HEK293 (cell line): Measurements from ENCODE around the gene MEF2C.

Experiments
- CTCF ChIA-PET: fragments of 350-600 bp; formaldehyde crosslinking; extraction: SDS; loops from one replicate; lab custom pipeline; 2021; ENCODE audit warnings: antibody characterized with exemption; lab: Yijun Ruan, JAX
- POLR2A ChIA-PET: fragments of 300-600 bp; formaldehyde crosslinking; extraction: SDS; loops from one replicate; lab custom pipeline; 2020; ENCODE audit warnings: antibody characterized with exemption, inconsistent platforms; lab: Yijun Ruan, JAX
- H3K27ac ChIP-seq: fragments of 200-500 bp; sonication (Bioruptor generic); 2 replicates; pipeline ENCODE4 v1.5.1; 2014; ENCODE audit warnings: low read depth, low read length, control low read depth, inconsistent platforms; ENCODE audit errors: extremely low read depth
- H3K36me3 ChIP-seq, 2 experiments: fragments of 200-500 bp in 1 of 2; sonication (Bioruptor generic) in 1 of 2; 1 replicate in 1 of 2; 2 replicates in 1 of 2; pipeline ENCODE4 v1.5.1; 2014 to 2017; ENCODE audit warnings: inconsistent platforms in 2 of 2, low read length in 2 of 2; ENCODE audit not compliant: control insufficient read depth in 2 of 2, insufficient read depth in 1 of 2
- H3K4me1 ChIP-seq: fragments of 200-500 bp; sonication (Bioruptor generic); 2 replicates; pipeline ENCODE4 v1.5.1; 2014; ENCODE audit warnings: mild to moderate bottlenecking, low read length, inconsistent platforms; ENCODE audit not compliant: control insufficient read depth, insufficient read depth
- H3K4me3 ChIP-seq: 2 replicates; pipeline ENCODE4 v1.5.1; 2011; ENCODE audit warnings: low read depth, mild to moderate bottlenecking, control low read depth, low read length, moderate library complexity
- H3K9me3 ChIP-seq: fragments of 200-500 bp; sonication (Bioruptor generic); 2 replicates; pipeline ENCODE4 v1.5.1; 2014; ENCODE audit warnings: low read depth, low read length, inconsistent platforms; ENCODE audit not compliant: control insufficient read depth, insufficient read depth
- SP7 ChIP-seq: fragments of 450-650 bp; formaldehyde crosslinking; IDR thresholded peaks from 2 replicates; pipeline ENCODE4 v1.5.1; 2016; ENCODE audit warnings: missing biosample characterization, missing genetic modification characterization
- ZBTB1 ChIP-seq: fragments of 450-650 bp; formaldehyde crosslinking; IDR thresholded peaks from 2 replicates; pipeline ENCODE4 v1.5.1; 2016; ENCODE audit warnings: missing biosample characterization, missing genetic modification characterization
- ZBTB17 ChIP-seq: fragments of 450-650 bp; formaldehyde crosslinking; IDR thresholded peaks from 2 replicates; pipeline ENCODE4 v1.5.1; 2016; ENCODE audit warnings: missing biosample characterization, missing genetic modification characterization
- ZNF174 ChIP-seq: fragments of 450-650 bp; formaldehyde crosslinking; IDR thresholded peaks from 2 replicates; pipeline ENCODE4 v1.5.0; 2017; ENCODE audit warnings: missing biosample characterization, mild to moderate bottlenecking, missing genetic modification characterization
- ZNF302 ChIP-seq: fragments of 450-650 bp; formaldehyde crosslinking; IDR thresholded peaks from 2 replicates; pipeline ENCODE4 v1.5.1; 2016; ENCODE audit warnings: missing biosample characterization, missing genetic modification characterization, low read depth
- ZNF433 ChIP-seq: fragments of 450-650 bp; formaldehyde crosslinking; IDR thresholded peaks from 2 replicates; pipeline ENCODE4 v1.5.1; 2016; ENCODE audit warnings: missing biosample characterization, missing genetic modification characterization, low read depth
- ZNF513 ChIP-seq: fragments of 450-650 bp; IDR thresholded peaks from 2 replicates; pipeline ENCODE4 v1.5.1; 2018; ENCODE audit warnings: missing biosample characterization, missing genetic modification characterization
- ZNF580 ChIP-seq: fragments of 450-650 bp; formaldehyde crosslinking; IDR thresholded peaks from 2 replicates; pipeline ENCODE4 v1.5.1; 2016; ENCODE audit warnings: missing biosample characterization, missing genetic modification characterization
- ZNF645 ChIP-seq: fragments of 450-650 bp; formaldehyde crosslinking; IDR thresholded peaks from 2 replicates; pipeline ENCODE4; 2016; ENCODE audit warnings: missing biosample characterization, missing genetic modification characterization
- ZNF768 ChIP-seq: fragments of 450-650 bp; formaldehyde crosslinking; IDR thresholded peaks from 2 replicates; pipeline ENCODE4 v1.5.1; 2018; ENCODE audit warnings: missing biosample characterization, mild to moderate bottlenecking, missing genetic modification characterization
- ZNF830 ChIP-seq: fragments of 450-650 bp; IDR thresholded peaks from 2 replicates; pipeline ENCODE4 v1.5.0; 2018; ENCODE audit warnings: missing biosample characterization, missing genetic modification characterization, low read depth, mild to moderate bottlenecking, moderate library complexity
- ZSCAN16 ChIP-seq: fragments of 450-650 bp; formaldehyde crosslinking; IDR thresholded peaks from 2 replicates; pipeline ENCODE4 v1.5.1; 2016; ENCODE audit warnings: missing biosample characterization, missing genetic modification characterization

The MEF2C gene

GRCh38 chr5:88768411-88768810 is 114.6 kb downstream of the MEF2C start:
- no peak for TF ChIP-seq ZNF645 (tag by site-specific recombination)
- no peak for TF ChIP-seq ZNF513
- no peak for TF ChIP-seq ZNF433 (tag by site-specific recombination)
- no peak for TF ChIP-seq ZSCAN16 (tag by site-specific recombination)
- H3K9me3 ChIP-seq, result no peaks in the 10 kb centered on the region
- ChIA-PET POLR2A (no interaction called here), CTCF (no interaction called here)
- no peak overlapping the region for H3K4me3 ChIP-seq
- H3K36me3 ChIP-seq, result no peaks in the 10 kb centered on the region
- no peaks in the 10 kb centered on the region for H3K4me1 ChIP-seq
- H3K27ac ChIP-seq, result no peak overlapping the region

GRCh38 chr5:88765798-88766197 is 117.2 kb downstream of the MEF2C start:
- ChIA-PET POLR2A (no interaction called here), CTCF (interaction anchor here (0.7 to 1.2 kb wide), 3 partner anchors 16 to 991 kb away, joined by 3 to 4 read pairs (median 3); no protein-coding TSS in a partner anchor)

GRCh38 chr5:88765171-88765570 is 117.8 kb downstream of the MEF2C start:
- TF ChIP-seq ZBTB1 (tag by site-specific recombination), result no peak
- TF ChIP-seq ZNF174 (tag by site-specific recombination), result no peak
- ChIA-PET POLR2A (interaction anchor here (0.6 kb wide), 1 partner anchor 34 kb away, joined by 4 read pairs; no protein-coding TSS in a partner anchor), CTCF (interaction anchor here (0.7 to 1.2 kb wide), 3 partner anchors 15 to 992 kb away, joined by 3 to 4 read pairs (median 3); no protein-coding TSS in a partner anchor)
- Histone ChIP-seq H3K4me3 (no peak overlapping the region), H3K4me1 (0 out of 2 replicates have a peak, but pooled peaks cover 4% of the 10 kb centered on the region), H3K27ac (no peak overlapping the region), H3K36me3 (no peaks in the 10 kb centered on the region), H3K9me3 (no peaks in the 10 kb centered on the region)

More at GRCh38 chr5:88765798-88766197, 117.2 kb downstream of the MEF2C start:
- H3K4me3 ChIP-seq, result no peak overlapping the region
- H3K4me1 ChIP-seq, result no peaks in the 10 kb centered on the region
- H3K36me3 ChIP-seq, result no peaks in the 10 kb centered on the region
- no peak for TF ChIP-seq ZNF768 (tag by site-specific recombination)
- H3K9me3 ChIP-seq, result no peaks in the 10 kb centered on the region
- H3K27ac ChIP-seq, result no peak overlapping the region

GRCh38 chr5:88761939-88762338 is 121.0 kb downstream of the MEF2C start:
- H3K4me3 ChIP-seq, result no peak overlapping the region
- H3K27ac ChIP-seq, result no peak overlapping the region
- ChIA-PET CTCF (no interaction called here), POLR2A (no interaction called here)
- H3K9me3 ChIP-seq, result no peaks in the 10 kb centered on the region
- TF ChIP-seq ZNF580, result no peak
- no peak for TF ChIP-seq ZNF302 (tag by site-specific recombination)
- TF ChIP-seq ZNF830 (tag by site-specific recombination), result no peak
- H3K36me3 ChIP-seq, result no peaks in the 10 kb centered on the region
- 0 out of 2 replicates have a peak, but pooled peaks cover 5% of the 10 kb centered on the region for H3K4me1 ChIP-seq

GRCh38 chr5:88761269-88761850 is 121.6 kb downstream of the MEF2C start:
- Histone ChIP-seq H3K9me3 (no peaks in the 10 kb centered on the region), H3K36me3 (no peaks in the 10 kb centered on the region), H3K4me3 (no peak overlapping the region)
- TF ChIP-seq SP7 (tag by site-specific recombination) (no peak), ZBTB17 (tag by site-specific recombination) (peak; percentile 41; the same call in 1 of the 2 replicates)
- TF ChIP-seq, all 188 proteins: peak for 1
- ChIA-PET CTCF (no interaction called here), POLR2A (no interaction called here)
- Histone ChIP-seq H3K27ac (no peak overlapping the region), H3K4me1 (0 out of 2 replicates have a peak, but pooled peaks cover 5% of the 10 kb centered on the region)
